IPS-18a (cell line): ENCODE results near the gene CSRNP3.
A peak's percentile ranks its signal among the peaks of the same experiment; 100 is the strongest.
"Not testable (repeated sequence)": the region's sequence is repeated elsewhere in the genome, so short reads cannot be mapped to it uniquely, and the experiment has no call there.

Experiments used
- H3K27ac ChIP-seq: one replicate; pipeline ENCODE4 v1.5.1; 2013; ENCODE audit warnings: low read length
- H3K27me3 ChIP-seq: one replicate; pipeline ENCODE4 v1.6.1; 2013; ENCODE audit warnings: mild to moderate bottlenecking, low read length; ENCODE audit not compliant: control insufficient read depth, insufficient read depth
- H3K36me3 ChIP-seq: one replicate; pipeline ENCODE4 v1.6.1; 2013; ENCODE audit warnings: low read depth, low read length; ENCODE audit not compliant: control insufficient read depth
- H3K4me1 ChIP-seq: one replicate; pipeline ENCODE4 v1.6.1; 2013; ENCODE audit warnings: low read depth, low read length; ENCODE audit not compliant: control insufficient read depth
- H3K4me3 ChIP-seq: one replicate; pipeline ENCODE4 v1.5.1; 2013; ENCODE audit warnings: low read length
- H3K9ac ChIP-seq: one replicate; pipeline ENCODE4 v1.6.1; 2013; ENCODE audit warnings: mild to moderate bottlenecking, low read length, moderate library complexity
- H3K9me3 ChIP-seq: one replicate; pipeline ENCODE4 v1.6.1; 2013; ENCODE audit warnings: low read depth, low read length; ENCODE audit not compliant: control insufficient read depth

The CSRNP3 gene

GRCh38 chr2:165573534-165574461, 104.3 kb downstream of the CSRNP3 start:
- Histone ChIP-seq H3K36me3 (no peaks in the 10 kb centered on the region), H3K4me3 (peak overlapping the region; percentile 72), H3K27me3 (no peaks in the 10 kb centered on the region), H3K4me1 (peaks cover 18% of the 10 kb centered on the region), H3K9me3 (no peaks in the 10 kb centered on the region), H3K27ac (peak overlapping the region; percentile 69), H3K9ac (peak overlapping the region; percentile 56)

GRCh38 chr2:165575044-165575615, 105.6 kb downstream of the CSRNP3 start:
- peaks cover 18% of the 10 kb centered on the region for H3K4me1 ChIP-seq
- no peaks in the 10 kb centered on the region for H3K36me3 ChIP-seq
- H3K27me3 ChIP-seq, result no peaks in the 10 kb centered on the region
- no peaks in the 10 kb centered on the region for H3K9me3 ChIP-seq
- H3K4me3 ChIP-seq, result no peak overlapping the region
- no peak overlapping the region for H3K27ac ChIP-seq
- no peak overlapping the region for H3K9ac ChIP-seq

GRCh38 chr2:165576409-165577154, 107.1 kb downstream of the CSRNP3 start:
- H3K9ac ChIP-seq, result no peak overlapping the region
- no peaks in the 10 kb centered on the region for H3K27me3 ChIP-seq
- H3K4me1 ChIP-seq, result peaks cover 28% of the 10 kb centered on the region
- no peaks in the 10 kb centered on the region for H3K36me3 ChIP-seq
- no peaks in the 10 kb centered on the region for H3K9me3 ChIP-seq
- H3K4me3 ChIP-seq, result no peak overlapping the region
- no peak overlapping the region for H3K27ac ChIP-seq

- Histone ChIP-seq H3K27me3 (no peaks in the 10 kb centered on the region), H3K4me1 (peaks cover 10% of the 10 kb centered on the region), H3K9me3 (no peaks in the 10 kb centered on the region), H3K36me3 (no peaks in the 10 kb centered on the region), H3K9ac (no peak overlapping the region), H3K4me3 (no peak overlapping the region), H3K27ac (no peak overlapping the region)
Measured at GRCh38 chr2:165582409-165582808, 112.9 kb downstream of the CSRNP3 start.

- Histone ChIP-seq H3K9me3 (no peaks in the 10 kb centered on the region), H3K27me3 (no peaks in the 10 kb centered on the region), H3K4me1 (peaks cover 10% of the 10 kb centered on the region), H3K36me3 (no peaks in the 10 kb centered on the region), H3K27ac (no peak overlapping the region), H3K4me3 (no peak overlapping the region), H3K9ac (no peak overlapping the region)
Measured at GRCh38 chr2:165582863-165583506, 113.5 kb downstream of the CSRNP3 start.

GRCh38 chr2:165584126-165584654, 114.7 kb downstream of the CSRNP3 start:
- H3K4me3 ChIP-seq, result no peak overlapping the region
- no peak overlapping the region for H3K27ac ChIP-seq
- H3K4me1 ChIP-seq, result peaks cover 10% of the 10 kb centered on the region
- no peak overlapping the region for H3K9ac ChIP-seq
- H3K9me3 ChIP-seq, result no peaks in the 10 kb centered on the region
- H3K27me3 ChIP-seq, result no peaks in the 10 kb centered on the region
- H3K36me3 ChIP-seq, result no peaks in the 10 kb centered on the region

- peaks cover 1% of the 10 kb centered on the region for H3K4me1 ChIP-seq
- peaks cover under 1% of the 10 kb centered on the region for H3K9me3 ChIP-seq
- H3K4me3 ChIP-seq, result no peak overlapping the region
- H3K9ac ChIP-seq, result no peak overlapping the region
- no peaks in the 10 kb centered on the region for H3K27me3 ChIP-seq
- no peak overlapping the region for H3K27ac ChIP-seq
- H3K36me3 ChIP-seq, result no peaks in the 10 kb centered on the region
Measured at GRCh38 chr2:165586019-165586418, 116.5 kb downstream of the CSRNP3 start.

GRCh38 chr2:165587335-165587938, 117.9 kb downstream of the CSRNP3 start:
- no peaks in the 10 kb centered on the region for H3K36me3 ChIP-seq
- no peak overlapping the region for H3K27ac ChIP-seq
- H3K9me3 ChIP-seq, result peaks cover 4% of the 10 kb centered on the region
- H3K9ac ChIP-seq, result no peak overlapping the region
- no peak overlapping the region for H3K4me3 ChIP-seq
- no peaks in the 10 kb centered on the region for H3K4me1 ChIP-seq
- no peaks in the 10 kb centered on the region for H3K27me3 ChIP-seq

- H3K27me3 ChIP-seq, H3K27ac ChIP-seq, H3K9me3 ChIP-seq, H3K4me3 ChIP-seq, H3K36me3 ChIP-seq, H3K9ac ChIP-seq, H3K4me1 ChIP-seq: not testable (repeated sequence)
Measured at GRCh38 chr2:165590999-165591398, 121.5 kb downstream of the CSRNP3 start.

- H3K4me3 ChIP-seq, result no peak overlapping the region
- H3K27me3 ChIP-seq, result no peaks in the 10 kb centered on the region
- peaks cover 4% of the 10 kb centered on the region for H3K9me3 ChIP-seq
- H3K27ac ChIP-seq, result no peak overlapping the region
- no peak overlapping the region for H3K9ac ChIP-seq
- H3K4me1 ChIP-seq, result no peaks in the 10 kb centered on the region
- H3K36me3 ChIP-seq, result peaks cover 4% of the 10 kb centered on the region
Measured at GRCh38 chr2:165593081-165593480, 123.6 kb downstream of the CSRNP3 start.
